ENCODE results near the gene PKD1.

GRCh38 chr16:2122429-2122828 is 13.3 kb downstream of the PKD1 start:
- no peak for TF ChIP-seq CTCF (tag by site-specific recombination; IDR thresholded peaks at IDR 0.05)
- TF ChIP-seq ZBTB7A (tag by site-specific recombination; IDR thresholded peaks at IDR 0.05; ENCODE audit: low read depth) = no peak
- TF ChIP-seq ZBTB26 (tag by site-specific recombination; optimal IDR thresholded peaks at IDR 0.05) = no peak
- TF ChIP-seq ZNF830 (tag by site-specific recombination; IDR thresholded peaks at IDR 0.05; ENCODE audit: low read depth) = no peak
- TF ChIP-seq ZNF132 (tag by site-specific recombination; IDR thresholded peaks at IDR 0.05; ENCODE audit: borderline replicate concordance) = no peak
- no peak for TF ChIP-seq ZBTB8A (tag by site-specific recombination; IDR thresholded peaks at IDR 0.05)
- TF ChIP-seq ZNF48 (tag by site-specific recombination; IDR thresholded peaks at IDR 0.05) = no peak
- TF ChIP-seq, protein P1, sequence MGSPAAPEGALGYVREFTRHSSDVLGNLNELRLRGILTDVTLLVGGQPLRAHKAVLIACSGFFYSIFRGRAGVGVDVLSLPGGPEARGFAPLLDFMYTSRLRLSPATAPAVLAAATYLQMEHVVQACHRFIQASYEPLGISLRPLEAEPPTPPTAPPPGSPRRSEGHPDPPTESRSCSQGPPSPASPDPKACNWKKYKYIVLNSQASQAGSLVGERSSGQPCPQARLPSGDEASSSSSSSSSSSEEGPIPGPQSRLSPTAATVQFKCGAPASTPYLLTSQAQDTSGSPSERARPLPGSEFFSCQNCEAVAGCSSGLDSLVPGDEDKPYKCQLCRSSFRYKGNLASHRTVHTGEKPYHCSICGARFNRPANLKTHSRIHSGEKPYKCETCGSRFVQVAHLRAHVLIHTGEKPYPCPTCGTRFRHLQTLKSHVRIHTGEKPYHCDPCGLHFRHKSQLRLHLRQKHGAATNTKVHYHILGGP (tag by site-specific recombination; IDR thresholded peaks at IDR 0.05) = no peak
- TF ChIP-seq ZNF391 (tag by site-specific recombination; IDR thresholded peaks at IDR 0.05; ENCODE audit: borderline replicate concordance, low read depth) = no peak
